ENCODE data around the gene HAPLN1. TPM values are rescaled to one million over a fixed set of nuclear protein-coding genes. Genes with fewer than 3 reads are reported as not detected.

HAPLN1 gene
- polyA plus RNA-seq, 1 donor from 2014 or later: 0.10 TPM

GRCh38 chr5:83764101-83764500 is 43.4 kb upstream of the HAPLN1 start:
- H3F3A ChIP-seq (ENCODE audit: insufficient read depth, low read length, poor library complexity, severe bottlenecking): no peaks in the 10 kb centered on the region
- H3K27ac ChIP-seq (ENCODE audit: low read length): no peak overlapping the region
- no peaks in the 10 kb centered on the region for H4K20me1 ChIP-seq (ENCODE audit: insufficient read depth)
- no peak overlapping the region for H3K4me2 ChIP-seq (ENCODE audit: low read length)
- H3K27me3 ChIP-seq (ENCODE audit: insufficient read depth, low read depth, low read length): no peaks in the 10 kb centered on the region
- H3K9ac ChIP-seq (ENCODE audit: low read length): no peak overlapping the region
- no peaks in the 10 kb centered on the region for H3K36me3 ChIP-seq (ENCODE audit: insufficient read depth, low read length)
- no peaks in the 10 kb centered on the region for H3K9me3 ChIP-seq (ENCODE audit: low read length)
- H2AFZ ChIP-seq (ENCODE audit: low read depth, low read length): no peak overlapping the region
- H3K9me2 ChIP-seq (ENCODE audit: insufficient read depth, low read length): no peaks in the 10 kb centered on the region
- TF ChIP-seq SMC3 (conservative IDR thresholded peaks at IDR 0.05; ENCODE audit: poor library complexity) (no peak), CTCF (IDR thresholded peaks at IDR 0.05; ENCODE audit: poor library complexity, severe bottlenecking) (no peak), MXI1 (conservative IDR thresholded peaks at IDR 0.05; ENCODE audit: poor library complexity, severe bottlenecking) (no peak), TAF1 (IDR thresholded peaks at IDR 0.05; ENCODE audit: low read depth) (no peak)
- H3K79me2 ChIP-seq (replicated peaks; ENCODE audit: insufficient read depth, low read length): no peaks in the 10 kb centered on the region
- H3K4me3 ChIP-seq (ENCODE audit: low read length): no peak overlapping the region

- Histone ChIP-seq H2AFZ (ENCODE audit: low read depth, low read length) (no peak overlapping the region), H3K9ac (ENCODE audit: low read length) (no peak overlapping the region), H3K27me3 (ENCODE audit: insufficient read depth, low read depth, low read length) (no peaks in the 10 kb centered on the region), H3K4me2 (ENCODE audit: low read length) (no peak overlapping the region), H3F3A (ENCODE audit: insufficient read depth, low read length, poor library complexity, severe bottlenecking) (no peaks in the 10 kb centered on the region), H3K9me3 (ENCODE audit: low read length) (no peaks in the 10 kb centered on the region), H4K20me1 (ENCODE audit: insufficient read depth) (no peaks in the 10 kb centered on the region), H3K9me2 (ENCODE audit: insufficient read depth, low read length) (no peaks in the 10 kb centered on the region), H3K79me2 (replicated peaks; ENCODE audit: insufficient read depth, low read length) (no peaks in the 10 kb centered on the region), H3K4me3 (ENCODE audit: low read length) (no peak overlapping the region), H3K36me3 (ENCODE audit: insufficient read depth, low read length) (no peaks in the 10 kb centered on the region), H3K27ac (ENCODE audit: low read length) (no peak overlapping the region)
- no peak for TF ChIP-seq EP300 (conservative IDR thresholded peaks at IDR 0.05; ENCODE audit: poor library complexity, severe bottlenecking)
- TF ChIP-seq CTCF (IDR thresholded peaks at IDR 0.05; ENCODE audit: poor library complexity, severe bottlenecking): no peak
- TF ChIP-seq EZH2 (IDR thresholded peaks at IDR 0.05; ENCODE audit: borderline replicate concordance, insufficient read depth, low read length, poor library complexity, severe bottlenecking): no peak
- TF ChIP-seq REST (IDR thresholded peaks at IDR 0.05; ENCODE audit: borderline replicate concordance): no peak
- no peak for TF ChIP-seq MXI1 (conservative IDR thresholded peaks at IDR 0.05; ENCODE audit: poor library complexity, severe bottlenecking)
- no peak for TF ChIP-seq POLR2AphosphoS5 (IDR thresholded peaks at IDR 0.05)
- no peak for TF ChIP-seq SMC3 (conservative IDR thresholded peaks at IDR 0.05; ENCODE audit: poor library complexity)
- TF ChIP-seq TAF1 (IDR thresholded peaks at IDR 0.05; ENCODE audit: low read depth): no peak
- TF ChIP-seq RAD21 (conservative IDR thresholded peaks at IDR 0.05): no peak
Observed at GRCh38 chr5:83760579-83760978, 39.9 kb upstream of the HAPLN1 start.

All from neural cell (in vitro differentiated cells).